Fibroblast of lung (primary cell): ENCODE measurements around the gene SYVN1.

Experiments used
- EZH2 ChIP-seq: IDR thresholded peaks from 2 replicates; pipeline ENCODE4 v1.5.1; 2012; ENCODE audit warnings: low read length, control low read depth, mild to moderate bottlenecking; ENCODE audit errors: missing control alignments
- TF ChIP-seq, protein P1 (sequence below), 2 donors: IDR thresholded peaks in 1 of 2; conservative IDR thresholded peaks in 1 of 2; 1 replicate in 1 of 2; 2 replicates in 1 of 2; pipeline ENCODE4 v1.5.1; 2011 to 2012; ENCODE audit warnings: low read length in 2 of 2, control low read depth in 1 of 2, inconsistent platforms in 1 of 2, low read depth in 1 of 2, mild to moderate bottlenecking in 1 of 2

DNA sequence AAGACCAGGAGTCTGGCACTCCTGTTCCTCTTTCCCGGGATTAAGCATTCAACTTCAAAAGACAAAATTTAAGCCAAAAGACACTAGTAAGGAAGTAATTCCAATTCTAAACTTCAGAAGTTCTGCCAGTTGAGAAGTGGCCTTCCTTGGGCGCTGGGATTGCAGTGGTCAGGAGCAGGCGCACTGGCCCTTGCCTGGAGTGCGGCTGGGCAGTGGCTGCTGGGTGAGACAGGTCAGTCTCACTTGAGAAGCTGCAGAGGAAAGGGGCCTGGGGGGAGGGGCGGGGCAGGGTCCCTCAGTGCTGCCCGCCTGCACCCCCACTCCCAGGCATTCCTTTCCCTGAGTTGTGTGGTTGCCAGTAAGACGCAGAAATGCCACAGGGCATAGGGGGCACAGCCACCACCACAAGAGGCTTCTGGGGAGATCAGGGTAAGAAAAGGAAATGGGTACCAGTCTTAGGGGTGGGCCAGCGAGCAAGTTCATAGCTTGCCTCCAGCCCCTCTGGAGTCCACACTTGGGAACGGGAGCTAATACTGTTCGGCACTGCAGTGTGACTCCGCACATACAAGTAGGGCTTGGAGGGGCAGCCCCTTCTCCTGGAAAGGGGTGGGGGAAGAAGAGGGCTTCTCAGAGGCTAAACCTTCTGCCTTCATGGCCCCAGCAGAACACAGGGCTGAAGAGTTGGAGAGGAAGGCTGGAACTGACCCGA, 6.7 kb downstream of the SYVN1 start:
- TF ChIP-seq, protein P1, sequence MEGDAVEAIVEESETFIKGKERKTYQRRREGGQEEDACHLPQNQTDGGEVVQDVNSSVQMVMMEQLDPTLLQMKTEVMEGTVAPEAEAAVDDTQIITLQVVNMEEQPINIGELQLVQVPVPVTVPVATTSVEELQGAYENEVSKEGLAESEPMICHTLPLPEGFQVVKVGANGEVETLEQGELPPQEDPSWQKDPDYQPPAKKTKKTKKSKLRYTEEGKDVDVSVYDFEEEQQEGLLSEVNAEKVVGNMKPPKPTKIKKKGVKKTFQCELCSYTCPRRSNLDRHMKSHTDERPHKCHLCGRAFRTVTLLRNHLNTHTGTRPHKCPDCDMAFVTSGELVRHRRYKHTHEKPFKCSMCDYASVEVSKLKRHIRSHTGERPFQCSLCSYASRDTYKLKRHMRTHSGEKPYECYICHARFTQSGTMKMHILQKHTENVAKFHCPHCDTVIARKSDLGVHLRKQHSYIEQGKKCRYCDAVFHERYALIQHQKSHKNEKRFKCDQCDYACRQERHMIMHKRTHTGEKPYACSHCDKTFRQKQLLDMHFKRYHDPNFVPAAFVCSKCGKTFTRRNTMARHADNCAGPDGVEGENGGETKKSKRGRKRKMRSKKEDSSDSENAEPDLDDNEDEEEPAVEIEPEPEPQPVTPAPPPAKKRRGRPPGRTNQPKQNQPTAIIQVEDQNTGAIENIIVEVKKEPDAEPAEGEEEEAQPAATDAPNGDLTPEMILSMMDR (conservative IDR thresholded peaks at IDR 0.05 in 1 of 2, IDR thresholded peaks at IDR 0.05 in 1 of 2; ENCODE audit: low read depth in 1 of 2, low read length in 2 of 2), result no peak
- TF ChIP-seq EZH2, result no peak
